ENCODE results near the gene ADAMTS8. TPM values are rescaled to one million over a fixed set of nuclear protein-coding genes. Genes with fewer than 3 reads are reported as not detected.

Gene ADAMTS8
- polyA plus RNA-seq, 6 donors from 2014 or later, result 0.13 TPM; not detected in 5

DNA sequence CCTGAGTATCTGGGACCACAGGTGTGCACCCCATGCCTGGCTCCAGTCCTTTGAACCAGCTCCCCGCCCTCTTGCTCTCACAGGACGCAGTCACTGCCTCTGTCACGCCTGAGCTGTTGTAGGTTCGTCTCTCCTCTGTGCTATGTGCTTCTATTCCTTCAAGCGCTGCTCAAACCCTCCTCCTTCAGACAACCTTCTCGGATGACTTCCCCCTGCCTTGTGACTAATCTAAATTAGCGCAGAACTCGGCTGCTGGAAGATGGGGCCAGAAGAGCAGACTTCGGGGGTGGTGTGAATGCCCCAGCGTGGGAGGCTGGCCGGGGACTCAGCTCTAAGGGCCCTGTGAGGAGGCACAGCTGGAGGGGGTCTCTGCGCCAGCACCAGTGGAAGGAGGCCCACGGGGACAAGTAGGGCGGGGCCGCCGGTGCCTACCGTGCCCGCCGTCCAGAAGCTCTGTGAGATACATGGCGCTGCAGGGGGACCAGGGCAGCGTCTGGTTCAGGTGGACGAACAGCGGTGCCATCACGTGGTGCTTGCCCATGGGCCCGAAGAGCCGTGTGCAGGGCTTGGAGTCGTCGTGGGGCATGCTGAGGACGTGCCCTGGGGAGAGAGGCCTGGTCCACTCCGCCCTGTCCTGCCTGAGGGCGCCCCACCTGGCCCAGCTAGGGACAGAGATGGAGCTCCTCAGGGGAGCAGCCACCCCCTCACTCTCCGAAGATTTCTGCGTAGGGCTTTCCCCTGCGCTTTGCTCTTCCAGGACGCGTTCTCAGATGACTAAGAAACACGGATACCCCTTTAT, 12.5 kb downstream of the ADAMTS8 start:
- H3K9me3 Mint-ChIP-seq, result no peaks in the 10 kb centered on the region
- ATAC-seq (ENCODE audit: low read depth in 2 of 2) (no peak), DNase-seq (no peak)
- peaks cover 11 to 50% (median 47%) of the 10 kb centered on the region in 3 donors for H3K27me3 Mint-ChIP-seq
- H3K4me1 Mint-ChIP-seq, result no peaks in the 10 kb centered on the region
- H3K27ac Mint-ChIP-seq, result peak overlapping the region in 1 of 6 donors; percentile 39
- H3K36me3 Mint-ChIP-seq, result no peaks in the 10 kb centered on the region
- no peak overlapping the region for H3K4me3 Mint-ChIP-seq

- peaks cover 15 to 56% (median 51%) of the 10 kb centered on the region in 3 donors for H3K27me3 Mint-ChIP-seq
- no peak overlapping the region for H3K27ac Mint-ChIP-seq
These were observed 14.0 kb downstream of the ADAMTS8 start for GRCh38 chr11:130414107-130415080.

GRCh38 chr11:130413405-130414106, 14.9 kb downstream of the ADAMTS8 start:
- no peak overlapping the region for H3K27ac Mint-ChIP-seq
- no peak overlapping the region for H3K4me3 Mint-ChIP-seq
- H3K4me1 Mint-ChIP-seq, result peaks cover 0 to 6% (median 0%) of the 10 kb centered on the region in 3 donors
- ATAC-seq (ENCODE audit: low read depth in 2 of 2) (no peak), DNase-seq (no peak)
- H3K36me3 Mint-ChIP-seq, result no peaks in the 10 kb centered on the region
- no peaks in the 10 kb centered on the region for H3K9me3 Mint-ChIP-seq
- H3K27me3 Mint-ChIP-seq, result peaks cover 17 to 59% (median 59%) of the 10 kb centered on the region in 3 donors

More at GRCh38 chr11:130414107-130415080, 14.0 kb downstream of the ADAMTS8 start:
- Mint-ChIP-seq H3K4me1 (peaks cover 0 to 6% (median 0%) of the 10 kb centered on the region in 3 donors), H3K36me3 (no peaks in the 10 kb centered on the region), H3K9me3 (no peaks in the 10 kb centered on the region), H3K4me3 (no peak overlapping the region)
- ATAC-seq (ENCODE audit: low read depth in 2 of 2) (no peak), DNase-seq (no peak)

GRCh38 chr11:130411223-130411622, 17.2 kb downstream of the ADAMTS8 start:
- DNase-seq (no peak), ATAC-seq (ENCODE audit: low read depth in 2 of 2) (no peak)
- H3K36me3 Mint-ChIP-seq, result no peaks in the 10 kb centered on the region
- H3K27ac Mint-ChIP-seq, result no peak overlapping the region
- H3K9me3 Mint-ChIP-seq, result no peaks in the 10 kb centered on the region
- no peak overlapping the region for H3K4me3 Mint-ChIP-seq
- H3K27me3 Mint-ChIP-seq, result peaks cover 17 to 53% (median 52%) of the 10 kb centered on the region in 3 donors
- H3K4me1 Mint-ChIP-seq, result peaks cover 0 to 6% (median 0%) of the 10 kb centered on the region in 3 donors

GRCh38 chr11:130409594-130410388, 18.6 kb downstream of the ADAMTS8 start:
- Mint-ChIP-seq H3K27ac (peak overlapping the region in 1 of 6 donors; percentile 81), H3K36me3 (no peaks in the 10 kb centered on the region), H3K9me3 (no peaks in the 10 kb centered on the region), H3K4me1 (peaks cover 0 to 6% (median 0%) of the 10 kb centered on the region in 3 donors), H3K4me3 (no peak overlapping the region), H3K27me3 (peaks cover 17 to 57% (median 53%) of the 10 kb centered on the region in 3 donors)
- ATAC-seq (ENCODE audit: low read depth in 2 of 2) (no peak), DNase-seq (no peak)

GRCh38 chr11:130408901-130409300, 19.5 kb downstream of the ADAMTS8 start:
- DNase-seq, result no peak
- Mint-ChIP-seq H3K4me1 (peaks cover 0 to 6% (median 0%) of the 10 kb centered on the region in 3 donors), H3K27ac (no peak overlapping the region), H3K4me3 (no peak overlapping the region), H3K36me3 (no peaks in the 10 kb centered on the region), H3K27me3 (peaks cover 18 to 54% (median 48%) of the 10 kb centered on the region in 3 donors), H3K9me3 (no peaks in the 10 kb centered on the region)
- no peak for ATAC-seq (ENCODE audit: low read depth in 2 of 2)

- peaks cover 22 to 53% (median 48%) of the 10 kb centered on the region in 3 donors for H3K27me3 Mint-ChIP-seq
- H3K27ac Mint-ChIP-seq, result no peak overlapping the region
- no peak for DNase-seq
- ATAC-seq (ENCODE audit: low read depth in 2 of 2), result no peak
- no peaks in the 10 kb centered on the region for H3K9me3 Mint-ChIP-seq
- H3K4me1 Mint-ChIP-seq, result peaks cover 0 to 6% (median 0%) of the 10 kb centered on the region in 3 donors
- no peaks in the 10 kb centered on the region for H3K36me3 Mint-ChIP-seq
- no peak overlapping the region for H3K4me3 Mint-ChIP-seq
These were observed 20.0 kb downstream of the ADAMTS8 start for GRCh38 chr11:130408401-130408890.

- Mint-ChIP-seq H3K4me1 (peaks cover 0 to 6% (median 0%) of the 10 kb centered on the region in 3 donors), H3K9me3 (no peaks in the 10 kb centered on the region), H3K4me3 (no peak overlapping the region), H3K27ac (no peak overlapping the region), H3K36me3 (no peaks in the 10 kb centered on the region), H3K27me3 (peaks cover 22 to 56% (median 51%) of the 10 kb centered on the region in 3 donors)
- no peak for ATAC-seq (ENCODE audit: low read depth in 2 of 2)
- no peak for DNase-seq
These were observed 20.4 kb downstream of the ADAMTS8 start for GRCh38 chr11:130407978-130408377.

DNA sequence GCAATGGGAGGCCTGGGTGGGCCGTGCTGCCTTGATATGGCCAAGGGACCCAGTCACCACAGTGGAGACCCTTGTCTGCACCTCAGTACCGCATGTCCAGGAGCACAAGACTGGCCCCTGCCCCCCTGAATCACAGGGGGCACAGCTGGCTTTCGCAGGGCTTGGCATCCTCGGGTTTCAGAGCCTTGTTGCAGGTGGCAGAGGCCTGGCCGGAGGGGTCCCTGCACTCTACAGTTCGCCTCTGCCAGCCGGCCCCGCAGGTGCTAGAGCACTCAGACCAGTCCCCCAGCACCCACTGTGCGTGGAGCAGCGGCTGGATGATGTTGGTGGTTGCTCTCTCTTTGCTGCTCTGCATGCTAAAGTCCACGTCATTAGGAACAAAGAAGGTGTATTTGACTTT, 23.0 kb downstream of the ADAMTS8 start:
- H3K4me1 Mint-ChIP-seq, result peaks cover 7 to 15% (median 13%) of the 10 kb centered on the region in 3 donors
- no peak overlapping the region for H3K27ac Mint-ChIP-seq
- H3K36me3 Mint-ChIP-seq, result no peaks in the 10 kb centered on the region
- H3K27me3 Mint-ChIP-seq, result peaks cover 35 to 63% (median 53%) of the 10 kb centered on the region in 3 donors
- H3K9me3 Mint-ChIP-seq, result no peaks in the 10 kb centered on the region
- ATAC-seq (ENCODE audit: low read depth in 2 of 2), result no peak
- H3K4me3 Mint-ChIP-seq, result no peak overlapping the region
- no peak for DNase-seq

DNA sequence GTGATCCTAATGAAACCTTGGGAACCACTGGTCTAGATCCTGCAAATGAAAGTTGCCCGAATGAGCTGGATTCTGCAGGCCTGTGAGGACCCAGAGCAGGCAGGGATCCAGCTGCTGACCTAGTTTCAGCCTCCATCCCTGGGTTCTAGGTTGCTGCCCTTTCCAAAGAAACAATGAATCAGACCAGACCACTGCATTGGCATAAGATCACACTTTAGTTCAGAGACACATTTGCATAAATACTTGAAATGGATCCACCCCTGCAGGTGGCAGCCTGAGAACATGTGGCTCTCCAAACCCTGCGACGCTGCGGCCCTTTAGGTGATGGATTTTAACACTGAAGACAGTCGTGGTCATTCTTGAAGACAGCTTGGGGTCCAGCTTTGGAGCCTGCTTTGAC, 23.7 kb downstream of the ADAMTS8 start:
- no peak for DNase-seq
- ATAC-seq (ENCODE audit: low read depth in 2 of 2), result no peak
- H3K4me3 Mint-ChIP-seq, result no peak overlapping the region

GRCh38 chr11:130403967-130404366, 24.4 kb downstream of the ADAMTS8 start:
- no peak overlapping the region for H3K4me3 Mint-ChIP-seq

More for the DNA sequence above, 23.7 kb downstream of the ADAMTS8 start:
- H3K36me3 Mint-ChIP-seq, result no peaks in the 10 kb centered on the region
- H3K27ac Mint-ChIP-seq, result no peak overlapping the region
- peaks cover 35 to 63% (median 53%) of the 10 kb centered on the region in 3 donors for H3K27me3 Mint-ChIP-seq
- H3K4me1 Mint-ChIP-seq, result peaks cover 7 to 16% (median 12%) of the 10 kb centered on the region in 3 donors
- H3K9me3 Mint-ChIP-seq, result no peaks in the 10 kb centered on the region

DNA sequence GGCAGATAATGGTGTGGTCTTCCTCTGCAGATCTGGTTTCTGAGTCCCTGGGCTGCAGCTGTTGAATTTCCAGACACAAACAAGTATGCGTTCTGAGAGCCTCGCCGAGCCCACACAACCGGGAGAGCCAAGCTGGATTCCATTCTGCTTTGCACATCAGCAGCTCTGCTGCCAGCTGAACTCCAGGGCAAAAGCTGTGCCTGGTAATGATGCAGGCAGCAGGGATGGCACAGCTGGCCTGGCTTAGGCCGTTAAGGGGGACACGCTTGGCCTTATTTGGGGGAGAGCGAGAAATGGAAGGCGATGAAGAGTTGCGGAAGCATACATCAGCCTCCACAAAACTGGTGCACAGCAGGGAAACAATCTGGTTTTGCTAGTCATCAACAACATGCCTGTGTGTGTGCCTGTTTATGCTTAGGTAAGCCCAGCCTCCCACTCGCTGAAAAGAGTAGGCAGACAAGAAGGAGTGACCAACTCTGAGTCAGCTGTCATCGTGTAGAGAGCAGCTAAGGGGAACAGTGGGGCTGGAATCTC, 25.1 kb downstream of the ADAMTS8 start:
- Mint-ChIP-seq H3K27ac (no peak overlapping the region), H3K4me1 (peaks cover 7 to 16% (median 12%) of the 10 kb centered on the region in 3 donors), H3K27me3 (peaks cover 37 to 64% (median 50%) of the 10 kb centered on the region in 3 donors), H3K9me3 (no peaks in the 10 kb centered on the region), H3K36me3 (no peaks in the 10 kb centered on the region), H3K4me3 (no peak overlapping the region)
- no peak for DNase-seq
- ATAC-seq (ENCODE audit: low read depth in 2 of 2), result no peak

More at GRCh38 chr11:130403967-130404366, 24.4 kb downstream of the ADAMTS8 start:
- Mint-ChIP-seq H3K9me3 (no peaks in the 10 kb centered on the region), H3K36me3 (no peaks in the 10 kb centered on the region), H3K4me1 (peaks cover 7 to 16% (median 12%) of the 10 kb centered on the region in 3 donors), H3K27ac (no peak overlapping the region), H3K27me3 (peaks cover 31 to 63% (median 50%) of the 10 kb centered on the region in 3 donors)
- DNase-seq, result no peak
- ATAC-seq (ENCODE audit: low read depth in 2 of 2), result no peak
